Measurements from ENCODE around the gene HSPA1B.
"Not testable (repeated sequence)": the region's sequence is repeated elsewhere in the genome, so short reads cannot be mapped to it uniquely, and the experiment has no call there.

The HSPA1B gene

DNA sequence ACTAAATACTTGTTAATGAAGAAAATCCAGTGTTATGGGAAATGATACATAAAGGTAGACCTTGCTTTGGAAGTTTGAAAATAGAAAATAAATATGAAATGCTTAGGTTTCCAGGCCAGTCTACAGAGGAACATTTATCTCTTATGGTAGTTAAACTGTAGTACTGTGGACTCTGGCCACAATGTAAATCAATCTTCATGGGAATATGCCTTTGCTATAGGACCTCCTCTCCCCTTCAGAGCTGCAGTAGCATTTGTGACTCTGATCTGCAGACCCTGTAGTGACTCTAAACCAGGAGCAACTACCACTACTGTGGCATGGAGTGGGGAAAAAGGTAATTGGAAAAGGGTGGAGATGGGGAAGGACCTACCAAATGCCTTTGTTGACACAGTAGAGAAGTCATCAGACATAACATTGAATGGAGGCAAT, 7.7 kb upstream of the HSPA1B start:
- H3K4me3 ChIP-seq (ENCODE audit: low read length), result no peak overlapping the region
- no peaks in the 10 kb centered on the region for H3K27me3 ChIP-seq (ENCODE audit: control insufficient read depth, insufficient read depth, low read length)
- H3K4me2 ChIP-seq (ENCODE audit: low read length), result no peak overlapping the region
- no peaks in the 10 kb centered on the region for H3K36me3 ChIP-seq (ENCODE audit: insufficient read depth, low read length)
- H3K9ac ChIP-seq (ENCODE audit: low read depth, low read length), result no peak overlapping the region
- no peaks in the 10 kb centered on the region for H3K9me3 ChIP-seq (replicated peaks; ENCODE audit: low read length)
- H3K4me1 ChIP-seq (ENCODE audit: control insufficient read depth, insufficient read depth, low read length), result peaks cover 32% of the 10 kb centered on the region

- H3K4me3 ChIP-seq (ENCODE audit: low read length); H3K36me3 ChIP-seq (ENCODE audit: insufficient read depth, low read length); H3K9ac ChIP-seq (ENCODE audit: low read depth, low read length); H3K4me2 ChIP-seq (ENCODE audit: low read length); H3K27me3 ChIP-seq (ENCODE audit: control insufficient read depth, insufficient read depth, low read length); H3K9me3 ChIP-seq (replicated peaks; ENCODE audit: low read length): not testable (repeated sequence)
- peaks cover 32% of the 10 kb centered on the region for H3K4me1 ChIP-seq (ENCODE audit: control insufficient read depth, insufficient read depth, low read length)
Observed at GRCh38 chr6:31820399-31820798, 7.1 kb upstream of the HSPA1B start.

GRCh38 chr6:31821301-31822035, 6.1 kb upstream of the HSPA1B start:
- peak overlapping the region; percentile 79 for H3K4me3 ChIP-seq (ENCODE audit: low read length)
- peaks cover 34% of the 10 kb centered on the region for H3K4me1 ChIP-seq (ENCODE audit: control insufficient read depth, insufficient read depth, low read length)
- no peaks in the 10 kb centered on the region for H3K9me3 ChIP-seq (replicated peaks; ENCODE audit: low read length)

DNA sequence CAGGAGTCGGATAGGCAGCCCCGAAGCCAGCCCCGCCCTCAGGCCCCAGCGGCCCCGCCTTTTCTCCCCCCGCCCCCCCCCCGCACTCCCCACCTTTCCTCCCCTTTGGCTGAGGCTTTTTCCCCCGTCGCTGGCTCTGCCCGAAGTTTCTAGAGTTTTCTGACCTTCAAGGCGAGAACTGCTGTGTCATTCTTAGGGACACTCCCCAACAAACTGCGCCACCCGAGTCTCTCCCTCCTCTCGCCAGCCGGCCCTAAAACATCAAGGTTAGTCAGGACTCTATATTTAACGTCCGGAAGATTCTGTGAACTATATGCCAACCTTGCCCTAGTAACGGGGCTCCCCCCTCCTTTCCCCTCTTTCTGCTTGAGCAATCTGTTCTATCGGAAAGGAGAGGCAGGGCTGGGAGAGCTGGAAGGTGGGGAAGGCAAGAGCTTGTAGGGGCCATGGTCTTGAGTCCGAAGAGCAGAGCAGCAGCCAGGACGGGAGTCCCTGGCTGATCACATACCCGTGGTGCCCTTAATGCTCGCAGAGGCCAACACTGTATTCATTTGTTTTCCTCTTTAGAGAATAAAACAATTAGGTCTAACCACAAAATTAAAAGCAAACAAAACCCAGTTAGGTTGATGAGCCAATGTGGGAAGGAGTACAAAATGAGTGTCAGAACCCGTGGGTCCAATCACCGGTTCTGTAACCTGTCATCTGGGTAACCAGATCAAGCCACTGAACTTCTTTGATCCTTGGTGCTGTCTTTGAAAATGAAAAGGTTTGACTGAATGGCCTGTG, 5.3 kb upstream of the HSPA1B start:
- peaks cover 39% of the 10 kb centered on the region for H3K4me1 ChIP-seq (ENCODE audit: control insufficient read depth, insufficient read depth, low read length)
- no peaks in the 10 kb centered on the region for H3K27me3 ChIP-seq (ENCODE audit: control insufficient read depth, insufficient read depth, low read length)
- no peaks in the 10 kb centered on the region for H3K36me3 ChIP-seq (ENCODE audit: insufficient read depth, low read length)
- H3K4me3 ChIP-seq (ENCODE audit: low read length), result peak overlapping the region; percentile 79
- H3K9ac ChIP-seq (ENCODE audit: low read depth, low read length), result peak overlapping the region; percentile 92
- peak overlapping the region; percentile 94 for H3K4me2 ChIP-seq (ENCODE audit: low read length)
- no peaks in the 10 kb centered on the region for H3K9me3 ChIP-seq (replicated peaks; ENCODE audit: low read length)

More at GRCh38 chr6:31821301-31822035, 6.1 kb upstream of the HSPA1B start:
- Histone ChIP-seq H3K4me2 (ENCODE audit: low read length) (peak overlapping the region; percentile 94), H3K9ac (ENCODE audit: low read depth, low read length) (peak overlapping the region; percentile 92), H3K27me3 (ENCODE audit: control insufficient read depth, insufficient read depth, low read length) (no peaks in the 10 kb centered on the region), H3K36me3 (ENCODE audit: insufficient read depth, low read length) (no peaks in the 10 kb centered on the region)

GRCh38 chr6:31823592-31824196, 3.8 kb upstream of the HSPA1B start:
- H3K27me3 ChIP-seq (ENCODE audit: control insufficient read depth, insufficient read depth, low read length); H3K9me3 ChIP-seq (replicated peaks; ENCODE audit: low read length); H3K4me2 ChIP-seq (ENCODE audit: low read length); H3K36me3 ChIP-seq (ENCODE audit: insufficient read depth, low read length); H3K4me3 ChIP-seq (ENCODE audit: low read length); H3K9ac ChIP-seq (ENCODE audit: low read depth, low read length): not testable (repeated sequence)
- H3K4me1 ChIP-seq (ENCODE audit: control insufficient read depth, insufficient read depth, low read length), result peaks cover 26% of the 10 kb centered on the region

DNA sequence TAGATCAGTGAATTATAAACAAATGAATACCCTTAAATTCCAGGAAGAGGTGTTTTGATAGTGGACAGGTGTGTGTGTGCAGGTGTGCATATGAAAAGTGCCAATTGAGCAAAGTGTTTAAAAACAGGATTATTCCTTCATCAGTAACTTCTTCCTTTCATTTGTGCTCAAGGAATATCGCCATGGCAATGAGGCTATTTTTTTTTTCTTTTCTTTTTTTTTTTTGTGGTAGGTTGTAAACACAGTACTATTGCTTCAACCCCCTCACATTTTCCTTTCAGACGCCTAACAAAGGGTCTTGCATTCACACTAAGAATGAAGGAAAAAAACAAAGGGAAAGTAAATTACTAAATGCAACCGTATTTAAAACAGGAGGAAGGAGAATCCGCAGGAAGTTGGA, 2.0 kb upstream of the HSPA1B start:
- no peak overlapping the region for H3K9ac ChIP-seq (ENCODE audit: low read depth, low read length)
- no peaks in the 10 kb centered on the region for H3K9me3 ChIP-seq (replicated peaks; ENCODE audit: low read length)
- H3K4me1 ChIP-seq (ENCODE audit: control insufficient read depth, insufficient read depth, low read length), result peaks cover 22% of the 10 kb centered on the region
- H3K36me3 ChIP-seq (ENCODE audit: insufficient read depth, low read length), result no peaks in the 10 kb centered on the region
- H3K27me3 ChIP-seq (ENCODE audit: control insufficient read depth, insufficient read depth, low read length), result no peaks in the 10 kb centered on the region
- no peak overlapping the region for H3K4me2 ChIP-seq (ENCODE audit: low read length)
- no peak overlapping the region for H3K4me3 ChIP-seq (ENCODE audit: low read length)

GRCh38 chr6:31826793-31827285, 699 bp upstream of the HSPA1B start:
- no peaks in the 10 kb centered on the region for H3K9me3 ChIP-seq (replicated peaks; ENCODE audit: low read length)
- H3K27me3 ChIP-seq (ENCODE audit: control insufficient read depth, insufficient read depth, low read length), result no peaks in the 10 kb centered on the region
- H3K36me3 ChIP-seq (ENCODE audit: insufficient read depth, low read length), result no peaks in the 10 kb centered on the region
- H3K4me3 ChIP-seq (ENCODE audit: low read length), result peak overlapping the region; percentile 81
- peaks cover 25% of the 10 kb centered on the region for H3K4me1 ChIP-seq (ENCODE audit: control insufficient read depth, insufficient read depth, low read length)
- H3K9ac ChIP-seq (ENCODE audit: low read depth, low read length), result peak overlapping the region; percentile 89
- H3K4me2 ChIP-seq (ENCODE audit: low read length), result peak overlapping the region; percentile 90

DNA sequence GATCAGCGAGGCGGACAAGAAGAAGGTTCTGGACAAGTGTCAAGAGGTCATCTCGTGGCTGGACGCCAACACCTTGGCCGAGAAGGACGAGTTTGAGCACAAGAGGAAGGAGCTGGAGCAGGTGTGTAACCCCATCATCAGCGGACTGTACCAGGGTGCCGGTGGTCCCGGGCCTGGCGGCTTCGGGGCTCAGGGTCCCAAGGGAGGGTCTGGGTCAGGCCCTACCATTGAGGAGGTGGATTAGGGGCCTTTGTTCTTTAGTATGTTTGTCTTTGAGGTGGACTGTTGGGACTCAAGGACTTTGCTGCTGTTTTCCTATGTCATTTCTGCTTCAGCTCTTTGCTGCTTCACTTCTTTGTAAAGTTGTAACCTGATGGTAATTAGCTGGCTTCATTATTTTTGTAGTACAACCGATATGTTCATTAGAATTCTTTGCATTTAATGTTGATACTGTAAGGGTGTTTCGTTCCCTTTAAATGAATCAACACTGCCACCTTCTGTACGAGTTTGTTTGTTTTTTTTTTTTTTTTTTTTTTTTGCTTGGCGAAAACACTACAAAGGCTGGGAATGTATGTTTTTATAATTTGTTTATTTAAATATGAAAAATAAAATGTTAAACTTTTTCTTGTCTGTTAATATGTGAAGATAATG, 2.2 kb downstream of the HSPA1B start:
- peaks cover 23% of the 10 kb centered on the region for H3K4me1 ChIP-seq (ENCODE audit: control insufficient read depth, insufficient read depth, low read length)
- H3K27me3 ChIP-seq (ENCODE audit: control insufficient read depth, insufficient read depth, low read length), result no peaks in the 10 kb centered on the region
- no peaks in the 10 kb centered on the region for H3K9me3 ChIP-seq (replicated peaks; ENCODE audit: low read length)
- peak overlapping the region; percentile 78 for H3K9ac ChIP-seq (ENCODE audit: low read depth, low read length)
- H3K4me3 ChIP-seq (ENCODE audit: low read length), result peak overlapping the region; percentile 71
- H3K4me2 ChIP-seq (ENCODE audit: low read length), result peak overlapping the region; percentile 79
- no peaks in the 10 kb centered on the region for H3K36me3 ChIP-seq (ENCODE audit: insufficient read depth, low read length)

- Histone ChIP-seq H3K4me3 (ENCODE audit: low read length) (peak overlapping the region; percentile 71), H3K9me3 (replicated peaks; ENCODE audit: low read length) (no peaks in the 10 kb centered on the region), H3K36me3 (ENCODE audit: insufficient read depth, low read length) (peaks cover under 1% of the 10 kb centered on the region), H3K9ac (ENCODE audit: low read depth, low read length) (peak overlapping the region; percentile 78), H3K4me1 (ENCODE audit: control insufficient read depth, insufficient read depth, low read length) (peaks cover 23% of the 10 kb centered on the region), H3K4me2 (ENCODE audit: low read length) (peak overlapping the region; percentile 79), H3K27me3 (ENCODE audit: control insufficient read depth, insufficient read depth, low read length) (no peaks in the 10 kb centered on the region)
Observed at GRCh38 chr6:31830886-31831335, 3.4 kb downstream of the HSPA1B start.

DNA sequence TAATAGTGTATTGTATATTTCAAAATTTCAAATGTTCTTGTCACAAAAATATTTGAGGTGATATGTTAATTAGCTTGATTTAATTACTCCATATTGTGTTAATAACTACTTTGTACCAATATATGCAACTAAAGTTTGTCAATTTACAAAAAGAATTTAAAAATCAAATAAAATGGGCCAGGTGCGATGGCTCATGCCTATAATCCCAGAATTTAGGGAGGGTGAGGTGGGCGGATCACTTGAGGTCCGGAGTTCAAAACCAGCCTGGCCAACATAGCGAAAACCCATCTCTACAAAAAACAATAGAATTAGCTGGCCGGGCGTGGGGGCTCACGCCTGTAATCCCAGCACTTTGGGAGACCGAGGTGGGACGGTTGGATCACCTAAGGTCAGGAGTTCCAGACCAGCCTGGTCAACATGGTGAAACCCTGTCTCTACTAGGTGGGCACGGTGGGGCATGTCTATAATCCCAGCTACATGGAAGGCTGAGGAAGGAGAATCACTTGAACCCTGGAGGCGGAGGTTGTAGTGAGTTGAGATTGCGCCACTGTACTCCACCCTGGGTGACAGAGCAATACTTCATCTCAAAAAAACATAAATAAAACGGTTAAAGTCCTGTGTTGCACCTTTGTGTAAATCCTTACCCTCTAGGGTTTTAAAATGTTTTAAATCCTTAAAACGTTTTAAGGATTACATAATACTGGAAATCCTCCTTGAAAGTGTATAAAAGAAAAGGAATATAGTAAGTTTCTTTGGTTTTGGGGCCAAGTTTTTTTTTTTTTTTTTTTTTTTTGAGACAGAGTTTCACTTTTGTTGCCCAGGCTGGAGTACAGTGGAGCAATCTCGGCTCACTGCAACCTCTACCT, 4.0 kb downstream of the HSPA1B start:
- Histone ChIP-seq H3K4me1 (ENCODE audit: control insufficient read depth, insufficient read depth, low read length) (peaks cover 25% of the 10 kb centered on the region), H3K4me3 (ENCODE audit: low read length) (peak overlapping the region; percentile 71), H3K9ac (ENCODE audit: low read depth, low read length) (peak overlapping the region; percentile 78), H3K9me3 (replicated peaks; ENCODE audit: low read length) (no peaks in the 10 kb centered on the region), H3K4me2 (ENCODE audit: low read length) (peak overlapping the region; percentile 79), H3K27me3 (ENCODE audit: control insufficient read depth, insufficient read depth, low read length) (no peaks in the 10 kb centered on the region), H3K36me3 (ENCODE audit: insufficient read depth, low read length) (peaks cover 6% of the 10 kb centered on the region)
